OCI-LY1 (cell line): Measurements from ENCODE around the gene PKD2L2.

Source experiments
- H2AFZ ChIP-seq: fragments of 200-600 bp; sonication (generic), shearing (Covaris generic); 2 replicates; pipeline ENCODE4 v1.6.0; 2014; ENCODE audit warnings: antibody characterized with exemption, mild to moderate bottlenecking, low read length
- H3F3A ChIP-seq: fragments of 200-600 bp; sonication (generic), shearing (Covaris generic); 2 replicates; pipeline ENCODE4 v1.6.0; 2014; ENCODE audit warnings: mild to moderate bottlenecking, antibody characterized with exemption, low read length, moderate library complexity; ENCODE audit not compliant: insufficient read depth
- H3K27ac ChIP-seq: fragments of 200-600 bp; sonication (generic); 2 replicates; pipeline ENCODE4 v1.5.1; 2014; ENCODE audit warnings: low read length, mixed run types, mild to moderate bottlenecking, low read depth; ENCODE audit not compliant: poor library complexity, severe bottlenecking
- H3K27me3 ChIP-seq: fragments of 200-600 bp; sonication (generic); 2 replicates; pipeline ENCODE4 v1.6.0; 2014; ENCODE audit warnings: antibody characterized with exemption, mild to moderate bottlenecking, low read length, moderate library complexity; ENCODE audit not compliant: insufficient read depth
- H3K36me3 ChIP-seq: fragments of 200-600 bp; sonication (generic); 2 replicates; pipeline ENCODE4 v1.6.1; 2014; ENCODE audit warnings: mild to moderate bottlenecking, antibody characterized with exemption, low read length, moderate library complexity, mixed read lengths; ENCODE audit not compliant: insufficient read depth
- H3K4me1 ChIP-seq: fragments of 200-600 bp; sonication (generic); 2 replicates; pipeline ENCODE4 v1.5.1; 2014; ENCODE audit warnings: mild to moderate bottlenecking, low read length, moderate library complexity; ENCODE audit not compliant: insufficient read depth, severe bottlenecking
- H3K4me2 ChIP-seq: fragments of 200-600 bp; sonication (generic), shearing (Covaris generic); 2 replicates; pipeline ENCODE4 v1.6.1; 2014; ENCODE audit warnings: low read length
- H3K4me3 ChIP-seq: fragments of 200-600 bp; sonication (generic); 2 replicates; pipeline ENCODE4 v1.5.1; 2014; ENCODE audit warnings: low read length, low read depth, mild to moderate bottlenecking, mixed read lengths; ENCODE audit not compliant: poor library complexity, severe bottlenecking
- H3K79me2 ChIP-seq: fragments of 200-600 bp; shearing (Covaris generic); 2 replicates; pipeline ENCODE4 v1.6.1; 2016; ENCODE audit warnings: mixed run types, low read length, mixed read lengths; ENCODE audit not compliant: insufficient read depth
- H3K9ac ChIP-seq: fragments of 200-600 bp; sonication (generic), shearing (Covaris generic); 2 replicates; pipeline ENCODE4 v1.6.1; 2014; ENCODE audit warnings: mild to moderate bottlenecking, low read length, mixed read lengths
- H3K9me2 ChIP-seq: fragments of 200-600 bp; sonication (generic), shearing (Covaris generic); 2 replicates; pipeline ENCODE4 v1.6.1; 2014; ENCODE audit warnings: low read depth, mild to moderate bottlenecking, low read length, mixed read lengths
- H3K9me3 ChIP-seq: fragments of 200-600 bp; shearing (Covaris generic); 2 replicates; pipeline ENCODE4 v1.6.1; 2014; ENCODE audit warnings: low read length, mixed read lengths
- H4K20me1 ChIP-seq: fragments of 200-600 bp; sonication (generic), shearing (Covaris generic); 2 replicates; pipeline ENCODE4 v1.6.0; 2016; ENCODE audit warnings: mild to moderate bottlenecking, low read length; ENCODE audit not compliant: insufficient read depth
- CTCF ChIP-seq: fragments of 200-600 bp; sonication (generic), shearing (Covaris generic); IDR thresholded peaks from 2 replicates; pipeline ENCODE4 v1.5.1; 2017; ENCODE audit warnings: mild to moderate bottlenecking, antibody characterized with exemption, low read length, moderate library complexity, mixed read lengths
- EZH2 ChIP-seq: fragments of 200-600 bp; sonication (generic), shearing (Covaris generic); IDR thresholded peaks from 2 replicates; pipeline ENCODE4 v1.8.0; 2017; ENCODE audit warnings: borderline replicate concordance, mixed run types, mild to moderate bottlenecking, antibody characterized with exemption, low read length, moderate library complexity, mixed read lengths

The PKD2L2 gene

DNA sequence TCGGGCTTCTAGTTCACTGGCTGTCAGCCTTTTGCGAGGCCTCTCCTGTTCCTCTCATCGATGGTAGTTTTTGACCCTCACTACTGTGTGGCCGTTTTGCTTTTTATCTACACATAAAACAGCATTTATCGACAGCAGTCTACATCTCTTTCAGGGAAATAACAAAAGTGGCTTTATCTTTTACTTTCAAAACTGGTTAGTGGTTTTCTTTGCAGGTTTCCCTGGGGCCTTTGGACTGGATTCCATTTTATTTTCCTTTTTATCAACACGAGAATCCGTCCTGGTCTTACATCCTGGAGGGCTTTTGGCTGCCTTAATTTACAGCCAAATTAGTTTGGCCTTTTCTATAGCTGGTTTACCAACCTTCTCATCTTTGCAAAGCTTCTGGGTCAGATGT, 793 bp upstream of the PKD2L2 start:
- Histone ChIP-seq H3K9me2 (no peaks in the 10 kb centered on the region), H3K4me3 (peak overlapping the region; percentile 69), H3K27me3 (no peaks in the 10 kb centered on the region), H2AFZ (0 out of 2 replicates have a peak overlapping the region, but pooled peaks have one; percentile 54), H3K27ac (peak overlapping the region; percentile 19), H3F3A (no peaks in the 10 kb centered on the region), H3K4me2 (peak overlapping the region; percentile 85), H3K79me2 (no peaks in the 10 kb centered on the region), H3K36me3 (no peaks in the 10 kb centered on the region), H4K20me1 (no peaks in the 10 kb centered on the region), H3K9ac (peak overlapping the region; percentile 82), H3K9me3 (no peaks in the 10 kb centered on the region), H3K4me1 (peaks cover 31% of the 10 kb centered on the region)
- TF ChIP-seq CTCF: no peak
- no peak for TF ChIP-seq EZH2

GRCh38 chr5:137890845-137891244, 1.6 kb downstream of the PKD2L2 start:
- no peak overlapping the region for H3K4me3 ChIP-seq
- H3K9me2 ChIP-seq: no peaks in the 10 kb centered on the region
- H3K36me3 ChIP-seq: no peaks in the 10 kb centered on the region
- no peak overlapping the region for H3K9ac ChIP-seq
- H3K9me3 ChIP-seq: no peaks in the 10 kb centered on the region
- TF ChIP-seq CTCF: no peak
- no peak for TF ChIP-seq EZH2
- H4K20me1 ChIP-seq: no peaks in the 10 kb centered on the region
- no peaks in the 10 kb centered on the region for H3K27me3 ChIP-seq
- peaks cover 31% of the 10 kb centered on the region for H3K4me1 ChIP-seq
- no peak overlapping the region for H3K4me2 ChIP-seq
- H3K27ac ChIP-seq: no peak overlapping the region
- no peak overlapping the region for H2AFZ ChIP-seq
- no peaks in the 10 kb centered on the region for H3F3A ChIP-seq
- H3K79me2 ChIP-seq: no peaks in the 10 kb centered on the region

DNA sequence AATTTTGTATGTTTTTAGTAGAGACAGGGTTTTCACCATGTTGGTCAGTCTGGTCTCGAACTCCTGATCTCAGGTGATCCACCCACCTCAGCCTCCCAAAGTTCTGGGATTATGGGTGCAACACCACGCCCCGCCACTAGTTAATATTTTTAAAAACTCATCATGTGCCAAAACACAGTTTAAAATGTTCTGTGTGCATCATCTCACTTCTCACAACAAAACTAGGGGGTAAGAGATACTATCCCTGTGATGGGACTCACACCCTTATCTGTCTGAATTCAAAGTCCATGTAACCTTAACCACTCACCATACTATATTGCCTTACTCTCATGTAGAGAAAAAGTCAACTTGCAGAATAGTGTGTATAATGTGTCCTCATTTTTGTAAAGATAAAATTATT, 2.6 kb downstream of the PKD2L2 start:
- Histone ChIP-seq H3K9me2 (no peaks in the 10 kb centered on the region), H3K9me3 (no peaks in the 10 kb centered on the region), H3K4me3 (no peak overlapping the region), H3K36me3 (no peaks in the 10 kb centered on the region), H3F3A (no peaks in the 10 kb centered on the region), H2AFZ (no peak overlapping the region), H3K27ac (no peak overlapping the region), H3K9ac (no peak overlapping the region), H3K4me1 (peaks cover 26% of the 10 kb centered on the region), H4K20me1 (no peaks in the 10 kb centered on the region), H3K27me3 (no peaks in the 10 kb centered on the region), H3K79me2 (no peaks in the 10 kb centered on the region), H3K4me2 (no peak overlapping the region)
- TF ChIP-seq EZH2: no peak
- no peak; the same call in 1 of the 2 replicates for TF ChIP-seq CTCF
